ENCODE results near the gene PLSCR5.

PLSCR5 gene

GRCh38 chr3:146546366-146546965, 58.7 kb downstream of the PLSCR5 start:
- no peak for TF ChIP-seq CTCF (conservative IDR thresholded peaks at IDR 0.05; ENCODE audit: low read length)
- no peak overlapping the region for H3K4me3 ChIP-seq (ENCODE audit: low read length)
- no peak for DNase-seq (ENCODE audit: low read depth)

- H3K4me3 ChIP-seq (ENCODE audit: low read length), result peak overlapping the region; percentile 73
- DNase-seq (ENCODE audit: low read depth), result no peak
- no peak for TF ChIP-seq CTCF (conservative IDR thresholded peaks at IDR 0.05; ENCODE audit: low read length)
Measured at GRCh38 chr3:146544929-146545528, 60.1 kb downstream of the PLSCR5 start.

GRCh38 chr3:146544002-146544928, 60.9 kb downstream of the PLSCR5 start, which contains the start of gene PLSCR1:
TSS of gene PLSCR1 (minus strand) at chr3:146544607. CDS start at chr3:146536552, 8,055 bp downstream.
- peak within 1 kb of the TSS; percentile 73 for H3K4me3 ChIP-seq (ENCODE audit: low read length)
- no peak for TF ChIP-seq CTCF (conservative IDR thresholded peaks at IDR 0.05; ENCODE audit: low read length)
- DNase-seq (ENCODE audit: low read depth), result peak; percentile 90

GRCh38 chr3:146543461-146544001, 61.6 kb downstream of the PLSCR5 start:
- DNase-seq (ENCODE audit: low read depth), result peak; percentile 33
- no peak for TF ChIP-seq CTCF (conservative IDR thresholded peaks at IDR 0.05; ENCODE audit: low read length)
- H3K4me3 ChIP-seq (ENCODE audit: low read length), result peak overlapping the region; percentile 73

- TF ChIP-seq CTCF (conservative IDR thresholded peaks at IDR 0.05; ENCODE audit: low read length), result no peak
- H3K4me3 ChIP-seq (ENCODE audit: low read length), result peak overlapping the region; percentile 73
- DNase-seq (ENCODE audit: low read depth), result no peak
Measured at GRCh38 chr3:146542978-146543377, 62.2 kb downstream of the PLSCR5 start.

GRCh38 chr3:146542179-146542578, 63.0 kb downstream of the PLSCR5 start:
- DNase-seq (ENCODE audit: low read depth), result peak; percentile 50
- no peak for TF ChIP-seq CTCF (conservative IDR thresholded peaks at IDR 0.05; ENCODE audit: low read length)
- H3K4me3 ChIP-seq (ENCODE audit: low read length), result no peak overlapping the region
